H9 (cell line): ENCODE data around the gene FAM209A. TPM values are rescaled to one million over a fixed set of nuclear protein-coding genes. Genes with fewer than 3 reads are reported as not detected.

Source experiments
- DNase-seq: peaks from one replicate; pipeline ENCODE4 v3.0.0-alpha.2; 2017
- H2AFZ ChIP-seq: one replicate; pipeline ENCODE4 v1.6.1; 2013; ENCODE audit warnings: mild to moderate bottlenecking, low read length, control low read depth, moderate library complexity
- H2AK5ac ChIP-seq: 2 replicates; pipeline ENCODE4 v1.6.1; 2013; ENCODE audit warnings: low read length, control low read depth, mixed read lengths; ENCODE audit not compliant: insufficient read length
- H2BK120ac ChIP-seq: one replicate; pipeline ENCODE4 v1.6.1; 2013; ENCODE audit warnings: low read depth, mild to moderate bottlenecking, low read length, control low read depth, inconsistent platforms; ENCODE audit not compliant: poor library complexity, severe bottlenecking
- H2BK12ac ChIP-seq: 2 replicates; pipeline ENCODE4 v1.6.1; 2013; ENCODE audit warnings: low read length, control low read depth, mixed read lengths, low read depth; ENCODE audit not compliant: insufficient read length
- H2BK15ac ChIP-seq: 2 replicates; pipeline ENCODE4 v1.6.1; 2013; ENCODE audit warnings: low read depth, low read length, control low read depth
- H2BK20ac ChIP-seq: one replicate; pipeline ENCODE4 v1.6.1; 2013; ENCODE audit warnings: low read depth, mild to moderate bottlenecking, low read length, control low read depth, inconsistent platforms; ENCODE audit not compliant: poor library complexity, severe bottlenecking
- H2BK5ac ChIP-seq: 2 replicates; pipeline ENCODE4 v1.6.1; 2013; ENCODE audit warnings: low read length, control low read depth, mixed read lengths; ENCODE audit not compliant: insufficient read length
- H3K14ac ChIP-seq: 2 replicates; pipeline ENCODE4 v1.6.1; 2013; ENCODE audit warnings: low read length, control low read depth; ENCODE audit not compliant: insufficient read depth
- H3K18ac ChIP-seq: 2 replicates; pipeline ENCODE4 v1.6.1; 2013; ENCODE audit warnings: low read depth, mild to moderate bottlenecking, mixed read lengths, low read length, control low read depth; ENCODE audit not compliant: insufficient read length
- H3K23ac ChIP-seq: 2 replicates; pipeline ENCODE4 v1.6.1; 2013; ENCODE audit warnings: low read length, control low read depth, mixed read lengths, low read depth; ENCODE audit not compliant: insufficient read length
- H3K23me2 ChIP-seq: 2 replicates; pipeline ENCODE4 v1.6.1; 2013; ENCODE audit warnings: low read depth, mild to moderate bottlenecking, mixed read lengths, low read length, control low read depth; ENCODE audit not compliant: insufficient read length, poor library complexity, severe bottlenecking
- H3K27ac ChIP-seq: 2 replicates; pipeline ENCODE4 v1.5.1; 2013; ENCODE audit warnings: low read length, control low read depth, mixed read lengths, low read depth; ENCODE audit not compliant: insufficient read length
- H3K27me3 ChIP-seq: 2 replicates; pipeline ENCODE4 v1.6.1; 2013; ENCODE audit warnings: low read length, control low read depth, inconsistent platforms; ENCODE audit not compliant: insufficient read depth
- H3K4ac ChIP-seq: 2 replicates; pipeline ENCODE4 v1.6.1; 2013; ENCODE audit warnings: low read depth, mild to moderate bottlenecking, control low read depth, inconsistent platforms, low read length, moderate library complexity
- H3K4me1 ChIP-seq: 2 replicates; pipeline ENCODE4 v1.6.1; 2013; ENCODE audit warnings: low read length, control low read depth, inconsistent platforms; ENCODE audit not compliant: insufficient read depth
- H3K4me2 ChIP-seq: 2 replicates; pipeline ENCODE4 v1.6.1; 2013; ENCODE audit warnings: low read length, control low read depth, mixed read lengths; ENCODE audit not compliant: insufficient read length, insufficient read depth
- H3K56ac ChIP-seq: 2 replicates; pipeline ENCODE4 v1.6.1; 2013; ENCODE audit warnings: low read depth, mild to moderate bottlenecking, mixed read lengths, low read length, control low read depth; ENCODE audit not compliant: insufficient read length
- H3K79me1 ChIP-seq: 2 replicates; pipeline ENCODE4 v1.6.1; 2013; ENCODE audit warnings: low read depth, mild to moderate bottlenecking, moderate library complexity, low read length, control low read depth, inconsistent platforms; ENCODE audit not compliant: insufficient read depth, poor library complexity, severe bottlenecking
- H3K79me2 ChIP-seq: 2 replicates; pipeline ENCODE4 v1.6.1; 2013; ENCODE audit warnings: low read length, control low read depth, inconsistent platforms; ENCODE audit not compliant: insufficient read depth
- H3K9ac ChIP-seq: 2 replicates; pipeline ENCODE4 v1.6.1; 2013; ENCODE audit warnings: low read length, control low read depth, mixed read lengths; ENCODE audit not compliant: insufficient read length; ENCODE audit errors: extremely low read depth
- H3K9me3 ChIP-seq: one replicate; pipeline ENCODE4 v1.6.1; 2013; ENCODE audit warnings: low read depth, low read length, inconsistent platforms; ENCODE audit not compliant: control insufficient read depth
- H3T11ph ChIP-seq: one replicate; pipeline ENCODE4 v1.6.1; 2013; ENCODE audit warnings: mild to moderate bottlenecking, low read length, control low read depth, inconsistent platforms
- H4K20me1 ChIP-seq: one replicate; pipeline ENCODE4 v1.6.1; 2013; ENCODE audit not compliant: control insufficient read depth, insufficient read length, insufficient read depth
- H4K5ac ChIP-seq: 2 replicates; pipeline ENCODE4 v1.6.1; 2013; ENCODE audit warnings: low read depth, mild to moderate bottlenecking, mixed read lengths, low read length, control low read depth; ENCODE audit not compliant: insufficient read length
- H4K8ac ChIP-seq: replicated peaks from 2 replicates; pipeline ENCODE4 v1.6.1; 2013; ENCODE audit warnings: low read length, control low read depth, mixed read lengths, low read depth; ENCODE audit not compliant: insufficient read length
- H4K91ac ChIP-seq: 2 replicates; pipeline ENCODE4 v1.6.1; 2013; ENCODE audit warnings: low read depth, mild to moderate bottlenecking, moderate library complexity, mixed read lengths, low read length, control low read depth; ENCODE audit not compliant: insufficient read length
- H3K27ac Mint-ChIP-seq, 3 experiments: 2 replicates in 2 of 3; 3 replicates in 1 of 3; pipeline ENCODE4 v1.8.0; 2020 to 2021; ENCODE audit warnings: mixed read lengths in 3 of 3, mild to moderate bottlenecking in 1 of 3, moderate library complexity in 1 of 3
- H3K27me3 Mint-ChIP-seq: 2 replicates; pipeline ENCODE4 v1.8.0; 2021; ENCODE audit warnings: low read depth, mild to moderate bottlenecking, moderate library complexity, mixed read lengths
- H3K36me3 Mint-ChIP-seq, 3 experiments: 2 replicates in 2 of 3; 3 replicates in 1 of 3; pipeline ENCODE4 v1.8.0; 2020 to 2021; ENCODE audit warnings: low read depth in 3 of 3, mixed read lengths in 3 of 3; ENCODE audit not compliant: insufficient read depth in 1 of 3
- H3K4me1 Mint-ChIP-seq, 2 experiments: 2 replicates each; pipeline ENCODE4 v1.8.0; 2020; ENCODE audit warnings: mixed read lengths in 2 of 2
- H3K4me3 Mint-ChIP-seq, 2 experiments: 2 replicates in 1 of 2; 3 replicates in 1 of 2; pipeline ENCODE4 v1.8.0; 2020 to 2021; ENCODE audit warnings: mild to moderate bottlenecking in 2 of 2, mixed read lengths in 2 of 2, moderate library complexity in 1 of 2
- H3K9me3 Mint-ChIP-seq, 2 experiments: 2 replicates in 1 of 2; 3 replicates in 1 of 2; pipeline ENCODE4 v1.8.0; 2020; ENCODE audit warnings: mild to moderate bottlenecking in 2 of 2, mixed read lengths in 2 of 2, moderate library complexity in 1 of 2
- CTCF ChIP-seq: fragments of 200-600 bp; sonication (generic); conservative IDR thresholded peaks from 3 replicates; pipeline ENCODE4 v1.8.0; 2021; ENCODE audit warnings: antibody characterized with exemption, mild to moderate bottlenecking
- WGBS: extraction: QIAGEN DNeasy Blood & Tissue Kit; methylation state at CpG from one replicate; pipeline ENCODE4 v1.1.7; 2013; ENCODE audit warnings: missing lambda C conversion rate, low lambda C conversion rate, mixed read lengths; ENCODE audit not compliant: insufficient read length; ENCODE audit errors: extremely low coverage; 5-methylcytosine and 5-hydroxymethylcytosine counted together
- total RNA-seq: library from RNA; stranded (reverse); gene quantifications from 2 replicates; pipeline ENCODE4 v1.2.1, GENCODE V29; 2021

FAM209A gene
- total RNA-seq, 1 experiment from 2014 or later = not detected

GRCh38 chr20:56551571-56551970, 27.0 kb downstream of the FAM209A start:
- H2BK5ac ChIP-seq = no peak overlapping the region
- no peak for DNase-seq
- H4K8ac ChIP-seq = no peak overlapping the region
- H3K79me1 ChIP-seq = no peaks in the 10 kb centered on the region
- H2BK15ac ChIP-seq = no peak overlapping the region
- no peak overlapping the region for H3K14ac ChIP-seq
- Mint-ChIP-seq H3K4me1 (peaks cover 7% of the 10 kb centered on the region in 2 experiments), H3K36me3 (no peaks in the 10 kb centered on the region), H3K27ac (peak overlapping the region in 2 of 3 experiments; percentile 4 to 68; a peak in 4 of 7 replicates), H3K4me3 (no peak overlapping the region), H3K9me3 (peaks cover 7 to 10% of the 10 kb centered on the region in 2 experiments; a peak in 4 of 5 replicates), H3K27me3 (peaks cover 4% of the 10 kb centered on the region; the same call in 1 of the 2 replicates)
- H3K79me2 ChIP-seq = no peaks in the 10 kb centered on the region
- no peak overlapping the region for H4K5ac ChIP-seq
- no peak overlapping the region for H2AFZ ChIP-seq
- H3T11ph ChIP-seq = no peak overlapping the region
- H3K27me3 ChIP-seq = no peaks in the 10 kb centered on the region
- H2BK12ac ChIP-seq = no peak overlapping the region
- H2BK20ac ChIP-seq = no peak overlapping the region
- no peaks in the 10 kb centered on the region for H3K9me3 ChIP-seq
- H4K91ac ChIP-seq = no peak overlapping the region
- no peak overlapping the region for H2BK120ac ChIP-seq
- H2AK5ac ChIP-seq = no peak overlapping the region
- H3K4me2 ChIP-seq = no peak overlapping the region
- no peaks in the 10 kb centered on the region for H3K23me2 ChIP-seq
- H3K4me1 ChIP-seq = no peaks in the 10 kb centered on the region
- H3K56ac ChIP-seq = no peak overlapping the region
- H3K9ac ChIP-seq = no peak overlapping the region
- no peak for TF ChIP-seq CTCF
- no peak overlapping the region for H3K18ac ChIP-seq
- WGBS = no CpG with 5 or more reads among the region's 8 CpGs
- H3K23ac ChIP-seq = no peak overlapping the region
- H3K4ac ChIP-seq = no peak overlapping the region
- no peaks in the 10 kb centered on the region for H4K20me1 ChIP-seq
- no peak overlapping the region for H3K27ac ChIP-seq
